Measurements from ENCODE around the gene IL16.

Gene IL16

GRCh38 chr15:81185631-81186295 lies 10.9 kb upstream of the IL16 start:
- TF ChIP-seq POLR2AphosphoS5 (IDR thresholded peaks at IDR 0.05; ENCODE audit: low read depth, low read length) = no peak
- TF ChIP-seq, protein P1, sequence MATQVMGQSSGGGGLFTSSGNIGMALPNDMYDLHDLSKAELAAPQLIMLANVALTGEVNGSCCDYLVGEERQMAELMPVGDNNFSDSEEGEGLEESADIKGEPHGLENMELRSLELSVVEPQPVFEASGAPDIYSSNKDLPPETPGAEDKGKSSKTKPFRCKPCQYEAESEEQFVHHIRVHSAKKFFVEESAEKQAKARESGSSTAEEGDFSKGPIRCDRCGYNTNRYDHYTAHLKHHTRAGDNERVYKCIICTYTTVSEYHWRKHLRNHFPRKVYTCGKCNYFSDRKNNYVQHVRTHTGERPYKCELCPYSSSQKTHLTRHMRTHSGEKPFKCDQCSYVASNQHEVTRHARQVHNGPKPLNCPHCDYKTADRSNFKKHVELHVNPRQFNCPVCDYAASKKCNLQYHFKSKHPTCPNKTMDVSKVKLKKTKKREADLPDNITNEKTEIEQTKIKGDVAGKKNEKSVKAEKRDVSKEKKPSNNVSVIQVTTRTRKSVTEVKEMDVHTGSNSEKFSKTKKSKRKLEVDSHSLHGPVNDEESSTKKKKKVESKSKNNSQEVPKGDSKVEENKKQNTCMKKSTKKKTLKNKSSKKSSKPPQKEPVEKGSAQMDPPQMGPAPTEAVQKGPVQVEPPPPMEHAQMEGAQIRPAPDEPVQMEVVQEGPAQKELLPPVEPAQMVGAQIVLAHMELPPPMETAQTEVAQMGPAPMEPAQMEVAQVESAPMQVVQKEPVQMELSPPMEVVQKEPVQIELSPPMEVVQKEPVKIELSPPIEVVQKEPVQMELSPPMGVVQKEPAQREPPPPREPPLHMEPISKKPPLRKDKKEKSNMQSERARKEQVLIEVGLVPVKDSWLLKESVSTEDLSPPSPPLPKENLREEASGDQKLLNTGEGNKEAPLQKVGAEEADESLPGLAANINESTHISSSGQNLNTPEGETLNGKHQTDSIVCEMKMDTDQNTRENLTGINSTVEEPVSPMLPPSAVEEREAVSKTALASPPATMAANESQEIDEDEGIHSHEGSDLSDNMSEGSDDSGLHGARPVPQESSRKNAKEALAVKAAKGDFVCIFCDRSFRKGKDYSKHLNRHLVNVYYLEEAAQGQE (IDR thresholded peaks at IDR 0.05; ENCODE audit: insufficient read depth in 1 of 2, low read depth in 2 of 2, low read length in 2 of 2) = no peak
- no peak for TF ChIP-seq SIN3A (IDR thresholded peaks at IDR 0.05; ENCODE audit: borderline replicate concordance, insufficient read depth, low read length)
- TF ChIP-seq TAF1 (IDR thresholded peaks at IDR 0.05; ENCODE audit: borderline replicate concordance, insufficient read depth, low read length) = no peak
- no peak for TF ChIP-seq FOXP2 (optimal IDR thresholded peaks at IDR 0.05; ENCODE audit: borderline replicate concordance, extremely low read depth, extremely low read length, insufficient read depth)

- TF ChIP-seq POLR2AphosphoS5 (IDR thresholded peaks at IDR 0.05; ENCODE audit: low read depth, low read length) (no peak), SIN3A (IDR thresholded peaks at IDR 0.05; ENCODE audit: borderline replicate concordance, insufficient read depth, low read length) (no peak), FOXP2 (optimal IDR thresholded peaks at IDR 0.05; ENCODE audit: borderline replicate concordance, extremely low read depth, extremely low read length, insufficient read depth) (no peak), TAF1 (IDR thresholded peaks at IDR 0.05; ENCODE audit: borderline replicate concordance, insufficient read depth, low read length) (no peak)
- TF ChIP-seq, protein P1 (IDR thresholded peaks at IDR 0.05; ENCODE audit: insufficient read depth in 1 of 2, low read depth in 2 of 2, low read length in 2 of 2) = no peak
Observed at GRCh38 chr15:81188354-81188753, 8.3 kb upstream of the IL16 start.

- TF ChIP-seq POLR2AphosphoS5 (IDR thresholded peaks at IDR 0.05; ENCODE audit: low read depth, low read length) = no peak
- TF ChIP-seq, protein P1 (IDR thresholded peaks at IDR 0.05; ENCODE audit: insufficient read depth in 1 of 2, low read depth in 2 of 2, low read length in 2 of 2) = no peak
- no peak for TF ChIP-seq SIN3A (IDR thresholded peaks at IDR 0.05; ENCODE audit: borderline replicate concordance, insufficient read depth, low read length)
- no peak for TF ChIP-seq TAF1 (IDR thresholded peaks at IDR 0.05; ENCODE audit: borderline replicate concordance, insufficient read depth, low read length)
- no peak for TF ChIP-seq FOXP2 (optimal IDR thresholded peaks at IDR 0.05; ENCODE audit: borderline replicate concordance, extremely low read depth, extremely low read length, insufficient read depth)
Observed at GRCh38 chr15:81189583-81190283, 6.9 kb upstream of the IL16 start.

DNA sequence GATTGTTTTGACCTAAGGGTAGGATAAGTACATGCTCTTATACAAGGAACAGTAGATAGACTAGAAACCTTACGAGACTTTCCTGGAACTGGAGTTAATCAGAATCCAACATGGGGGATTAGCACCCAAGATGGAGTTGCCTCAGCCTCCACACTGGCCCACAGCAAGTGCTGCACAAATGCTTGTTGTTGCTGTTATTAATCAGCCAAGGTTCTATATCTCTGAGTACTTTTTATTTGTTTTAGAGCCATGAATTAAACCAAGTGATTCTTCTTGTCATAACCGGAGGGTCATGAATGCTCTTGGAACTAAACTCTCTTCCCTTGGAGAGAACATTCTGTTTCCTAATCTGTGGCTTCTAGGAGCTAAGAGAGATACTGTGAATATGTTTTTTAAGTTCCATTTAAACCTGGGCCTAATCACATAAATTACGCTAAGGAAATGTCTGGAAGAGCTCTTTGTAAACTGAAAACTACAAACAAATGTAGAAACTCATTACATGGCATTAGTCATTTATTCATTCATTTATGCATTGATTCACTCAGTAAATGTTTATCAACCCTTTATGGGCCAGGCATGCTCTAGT lies 5.7 kb upstream of the IL16 start:
- TF ChIP-seq FOXP2 (optimal IDR thresholded peaks at IDR 0.05; ENCODE audit: borderline replicate concordance, extremely low read depth, extremely low read length, insufficient read depth) (no peak), POLR2AphosphoS5 (IDR thresholded peaks at IDR 0.05; ENCODE audit: low read depth, low read length) (no peak), TAF1 (IDR thresholded peaks at IDR 0.05; ENCODE audit: borderline replicate concordance, insufficient read depth, low read length) (no peak), SIN3A (IDR thresholded peaks at IDR 0.05; ENCODE audit: borderline replicate concordance, insufficient read depth, low read length) (no peak)
- TF ChIP-seq, protein P1 (IDR thresholded peaks at IDR 0.05; ENCODE audit: insufficient read depth in 1 of 2, low read depth in 2 of 2, low read length in 2 of 2) = no peak
